ENCODE measurements around the gene ZDHHC6. TPM values are rescaled to one million over a fixed set of nuclear protein-coding genes. Genes with fewer than 3 reads are reported as not detected.

The ZDHHC6 gene
- 88.5 TPM for total RNA-seq (2021; ENCODE audit: unreplicated experiment)
- 28.5 and 41.6 TPM in 2 replicates for polyA plus RNA-seq (2012)
- Bru-seq, nascent RNA, result percentile 95 among the genes with signal in this experiment
- BruChase-seq, experiment 1, labeled RNA remaining after a 6-hour chase, result percentile 94 among the genes with signal in this experiment
- percentile 95 among the genes with signal in this experiment for BruChase-seq, experiment 2, labeled RNA remaining after a 2-hour chase
- long read RNA-seq, transcript ZDHHC6-202 (11 exons, 2,170 nt), result major isoform, 114 of 178 reads
- long read RNA-seq, transcript ZDHHC6-201 (11 exons, 1,721 nt), result minor isoform, 6 of 178 reads
- long read RNA-seq, partial matches to known transcripts, result 11 of 178 reads
- long read RNA-seq, other reads (novel, unspliced or antisense), result 46 of 178 reads

DNA sequence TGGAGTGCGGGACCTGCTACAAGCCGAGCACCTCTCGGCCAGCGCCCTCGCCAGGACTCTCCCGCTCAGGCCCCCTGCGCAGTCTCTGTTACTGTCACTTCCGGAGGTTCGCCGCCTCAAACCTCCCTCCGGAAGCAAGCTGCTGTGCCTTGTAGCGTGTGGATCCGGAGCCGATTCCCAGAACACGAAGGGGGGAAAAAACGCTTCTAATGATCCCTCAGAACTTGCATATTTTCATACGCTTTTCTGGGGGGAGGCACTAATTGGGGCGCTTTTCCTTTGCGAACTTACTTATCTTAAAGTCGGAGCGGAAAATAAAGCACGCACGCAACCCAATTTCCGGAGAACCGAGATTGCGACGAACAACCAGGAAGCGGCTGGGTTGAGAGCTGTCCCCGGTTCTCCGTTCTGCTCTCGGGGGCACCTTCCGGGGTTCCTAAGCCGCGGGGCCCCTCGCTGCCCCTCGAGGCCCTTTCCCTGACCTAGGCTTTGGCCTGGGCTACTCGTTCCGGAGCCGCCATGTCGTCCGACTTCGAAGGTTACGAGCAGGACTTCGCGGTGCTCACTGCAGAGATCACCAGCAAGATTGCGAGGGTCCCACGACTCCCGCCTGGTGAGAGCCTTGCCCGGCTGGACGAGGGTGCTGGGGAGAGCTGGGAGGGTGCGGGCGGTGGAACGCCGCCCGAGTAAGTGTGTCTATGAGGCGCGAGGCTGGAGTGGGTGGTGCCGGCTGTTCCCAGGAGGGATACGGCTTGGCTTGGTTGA lies at the start of gene ZDHHC6, which contains the start of gene VTI1A:
Gene ZDHHC6 (minus strand): TSS at position 60 of the 765 bp plus-strand sequence. CDS start 1,478 bp downstream, outside the sequence.
Gene VTI1A (plus strand): TSS at position 361 of the 765 bp plus-strand sequence. CDS start 159 bp downstream, at position 520.
- ATAC-seq (peak; percentile 92), DNase-seq (ENCODE audit: low read depth, low spot score) (peak; percentile 91)
- peaks cover 97% of the 10 kb centered on the region for H3K79me2 ChIP-seq (ENCODE audit: insufficient read depth, low read length)
- H3K4me2 ChIP-seq (ENCODE audit: low read length), result peak within 1 kb of the TSS; percentile 86
- H3K9me2 ChIP-seq (ENCODE audit: insufficient read depth), result no peaks in the 10 kb centered on the region
- no peaks in the 10 kb centered on the region for H3K27me3 ChIP-seq (ENCODE audit: insufficient read depth, low read length)
- H2AFZ ChIP-seq (ENCODE audit: low read depth, low read length, poor library complexity, severe bottlenecking), result peak within 1 kb of the TSS; percentile 92
- peaks cover 16 to 24% of the 10 kb centered on the region in 2 experiments for H3K4me1 ChIP-seq (ENCODE audit: control insufficient read depth in 1 of 2, insufficient read depth in 2 of 2, low read length in 2 of 2)
- ChIA-PET CTCF (interaction anchor here (1.6 to 1.8 kb wide), 3 partner anchors 11 to 310 kb away, joined by 5 to 11 read pairs (median 7); no protein-coding TSS in a partner anchor), POLR2A (no interaction called here), RAD21 (ENCODE audit: low non-redundant PET in 1 of 2, low total read pairs in 2 of 2, uncharacterized antibody in 2 of 2, unreplicated experiment in 2 of 2) (no interaction called here)
- H3K4me3 ChIP-seq (replicated peaks in 1 of 2; ENCODE audit: low read depth in 1 of 2, low read length in 2 of 2), result peak within 1 kb of the TSS; percentile 85 to 94
- TSS peak; percentile 49 for BruUV-seq (replicated peaks)
- peaks cover 30 to 36% of the 10 kb centered on the region in 2 experiments for H3K36me3 ChIP-seq (ENCODE audit: control insufficient read depth in 1 of 2, insufficient read depth in 2 of 2, low read length in 2 of 2)
- intact Hi-C loops (cut with micrococcal nuclease), result loop anchor here (10.0 kb wide), 1 partner anchor 938 kb away; no protein-coding TSS in a partner anchor
- H4K20me1 ChIP-seq (ENCODE audit: insufficient read depth), result no peaks in the 10 kb centered on the region
- peak within 1 kb of the TSS; percentile 94 for H3K9ac ChIP-seq (ENCODE audit: low read length)
- no peaks in the 10 kb centered on the region for H3K9me3 ChIP-seq (ENCODE audit: control insufficient read depth in 1 of 2, insufficient read depth in 1 of 2, low read depth in 1 of 2, low read length in 2 of 2)
- H3K27ac ChIP-seq (ENCODE audit: low read depth, low read length), result peak within 1 kb of the TSS; percentile 83
- peak; percentile 71 for TF ChIP-seq SP1 (IDR thresholded peaks at IDR 0.05; ENCODE audit: low read depth)
- TF ChIP-seq MAX (IDR thresholded peaks at IDR 0.05), result peak; percentile 29
- peak; percentile 85 for TF ChIP-seq SIN3A (IDR thresholded peaks at IDR 0.05; ENCODE audit: low read depth)
- no peak for TF ChIP-seq ZNF274 (IDR thresholded peaks at IDR 0.05; ENCODE audit: low read depth, low read length)
- TF ChIP-seq POLR2A (IDR thresholded peaks at IDR 0.05; ENCODE audit: borderline replicate concordance, extremely low read depth, insufficient read depth, insufficient read length), result no peak
- TF ChIP-seq ZBTB33 (IDR thresholded peaks at IDR 0.05; ENCODE audit: extremely low read depth, insufficient replicate concordance, low read length), result no peak
- TF ChIP-seq, protein P1, sequence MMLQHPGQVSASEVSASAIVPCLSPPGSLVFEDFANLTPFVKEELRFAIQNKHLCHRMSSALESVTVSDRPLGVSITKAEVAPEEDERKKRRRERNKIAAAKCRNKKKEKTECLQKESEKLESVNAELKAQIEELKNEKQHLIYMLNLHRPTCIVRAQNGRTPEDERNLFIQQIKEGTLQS (IDR thresholded peaks at IDR 0.05), result no peak
- TF ChIP-seq FOSL1 (IDR thresholded peaks at IDR 0.05; ENCODE audit: low read depth), result no peak
- no peak for TF ChIP-seq REST (IDR thresholded peaks at IDR 0.05; ENCODE audit: low read depth)
- TF ChIP-seq, protein P2, sequence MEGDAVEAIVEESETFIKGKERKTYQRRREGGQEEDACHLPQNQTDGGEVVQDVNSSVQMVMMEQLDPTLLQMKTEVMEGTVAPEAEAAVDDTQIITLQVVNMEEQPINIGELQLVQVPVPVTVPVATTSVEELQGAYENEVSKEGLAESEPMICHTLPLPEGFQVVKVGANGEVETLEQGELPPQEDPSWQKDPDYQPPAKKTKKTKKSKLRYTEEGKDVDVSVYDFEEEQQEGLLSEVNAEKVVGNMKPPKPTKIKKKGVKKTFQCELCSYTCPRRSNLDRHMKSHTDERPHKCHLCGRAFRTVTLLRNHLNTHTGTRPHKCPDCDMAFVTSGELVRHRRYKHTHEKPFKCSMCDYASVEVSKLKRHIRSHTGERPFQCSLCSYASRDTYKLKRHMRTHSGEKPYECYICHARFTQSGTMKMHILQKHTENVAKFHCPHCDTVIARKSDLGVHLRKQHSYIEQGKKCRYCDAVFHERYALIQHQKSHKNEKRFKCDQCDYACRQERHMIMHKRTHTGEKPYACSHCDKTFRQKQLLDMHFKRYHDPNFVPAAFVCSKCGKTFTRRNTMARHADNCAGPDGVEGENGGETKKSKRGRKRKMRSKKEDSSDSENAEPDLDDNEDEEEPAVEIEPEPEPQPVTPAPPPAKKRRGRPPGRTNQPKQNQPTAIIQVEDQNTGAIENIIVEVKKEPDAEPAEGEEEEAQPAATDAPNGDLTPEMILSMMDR (IDR thresholded peaks at IDR 0.05 in 2 of 3, conservative IDR thresholded peaks at IDR 0.05 in 1 of 3; ENCODE audit: borderline replicate concordance in 1 of 3, insufficient read depth in 1 of 3, low read depth in 2 of 3, low read length in 2 of 3), result peak in 2 of 3 experiments; percentile 43 to 56; a peak in 4 of 6 replicates
- no peak for TF ChIP-seq ZFX (IDR thresholded peaks at IDR 0.05)
- TF ChIP-seq POLR2AphosphoS5 (IDR thresholded peaks at IDR 0.05; ENCODE audit: low read depth, low read length), result peak; percentile 95
- TF ChIP-seq CEBPB (IDR thresholded peaks at IDR 0.05; ENCODE audit: low read depth), result no peak
- TF ChIP-seq TCF7L2 (IDR thresholded peaks at IDR 0.05; ENCODE audit: borderline replicate concordance, extremely low read depth, insufficient read depth, insufficient read length), result peak; percentile 22
- TF ChIP-seq EZH2phosphoT487 (IDR thresholded peaks at IDR 0.05; ENCODE audit: borderline replicate concordance), result no peak
- peak; percentile 38; the same call in 1 of the 2 replicates for TF ChIP-seq CBX3 (IDR thresholded peaks at IDR 0.05; ENCODE audit: low read depth)

All from HCT116 (cell line).